PC-3 (cell line): ENCODE measurements around the gene GRIA4.

Experiments
- EZH2phosphoT487 ChIP-seq: fragments of 300-600 bp; sonication (generic); IDR thresholded peaks from 2 replicates; pipeline ENCODE4 v1.6.1; 2018; ENCODE audit warnings: mild to moderate bottlenecking, antibody characterized with exemption, low read length, borderline replicate concordance
- TF ChIP-seq, protein P1 (sequence below): fragments of 300-600 bp; sonication (generic); conservative IDR thresholded peaks from 2 replicates; pipeline ENCODE4 v1.5.1; 2017; ENCODE audit warnings: antibody characterized with exemption, low read depth, mild to moderate bottlenecking, low read length

GRCh38 chr11:105953886-105954285, 344.0 kb downstream of the GRIA4 start:
- TF ChIP-seq, protein P1, sequence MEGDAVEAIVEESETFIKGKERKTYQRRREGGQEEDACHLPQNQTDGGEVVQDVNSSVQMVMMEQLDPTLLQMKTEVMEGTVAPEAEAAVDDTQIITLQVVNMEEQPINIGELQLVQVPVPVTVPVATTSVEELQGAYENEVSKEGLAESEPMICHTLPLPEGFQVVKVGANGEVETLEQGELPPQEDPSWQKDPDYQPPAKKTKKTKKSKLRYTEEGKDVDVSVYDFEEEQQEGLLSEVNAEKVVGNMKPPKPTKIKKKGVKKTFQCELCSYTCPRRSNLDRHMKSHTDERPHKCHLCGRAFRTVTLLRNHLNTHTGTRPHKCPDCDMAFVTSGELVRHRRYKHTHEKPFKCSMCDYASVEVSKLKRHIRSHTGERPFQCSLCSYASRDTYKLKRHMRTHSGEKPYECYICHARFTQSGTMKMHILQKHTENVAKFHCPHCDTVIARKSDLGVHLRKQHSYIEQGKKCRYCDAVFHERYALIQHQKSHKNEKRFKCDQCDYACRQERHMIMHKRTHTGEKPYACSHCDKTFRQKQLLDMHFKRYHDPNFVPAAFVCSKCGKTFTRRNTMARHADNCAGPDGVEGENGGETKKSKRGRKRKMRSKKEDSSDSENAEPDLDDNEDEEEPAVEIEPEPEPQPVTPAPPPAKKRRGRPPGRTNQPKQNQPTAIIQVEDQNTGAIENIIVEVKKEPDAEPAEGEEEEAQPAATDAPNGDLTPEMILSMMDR = no peak
- TF ChIP-seq EZH2phosphoT487 = no peak
